Measurements from ENCODE around the gene CTTN. TPM values are rescaled to one million over a fixed set of nuclear protein-coding genes. Genes with fewer than 3 reads are reported as not detected.

CTTN gene
- total RNA-seq = 149 TPM
- polyA plus RNA-seq = 121 TPM

GRCh38 chr11:70397983-70398833 is at the start of gene CTTN:
TSS of gene CTTN (plus strand) at chr11:70398529. CDS start at chr11:70407298, 8,769 bp downstream.
- under 1% methylated on average over 90 of the region's 93 CpGs for WGBS
- H3K4me1 ChIP-seq (ENCODE audit: insufficient read depth) = peaks cover 2% of the 10 kb centered on the region
- DNase-seq (ENCODE audit: extremely low spot score) = peak; percentile 23
- peak within 1 kb of the TSS; percentile 99 for H3K4me3 ChIP-seq (ENCODE audit: low read depth, low read length)
- H3K27ac ChIP-seq (ENCODE audit: low read depth) = peak within 1 kb of the TSS; percentile 88
- H3K36me3 ChIP-seq (ENCODE audit: insufficient read depth) = no peaks in the 10 kb centered on the region

- no peak overlapping the region for H3K27ac ChIP-seq (ENCODE audit: low read depth)
- no peaks in the 10 kb centered on the region for H3K4me1 ChIP-seq (ENCODE audit: insufficient read depth)
- 80% methylated on average over 1 of the region's 1 CpG for WGBS
- no peak for DNase-seq (ENCODE audit: extremely low spot score)
- no peak overlapping the region for H3K4me3 ChIP-seq (ENCODE audit: low read depth, low read length)
- H3K36me3 ChIP-seq (ENCODE audit: insufficient read depth) = peaks cover 7% of the 10 kb centered on the region
These were observed 49.7 kb upstream of the CTTN start for GRCh38 chr11:70348608-70349007.

GRCh38 chr11:70351646-70352045 is 46.7 kb upstream of the CTTN start:
- DNase-seq (ENCODE audit: extremely low spot score) = no peak
- Histone ChIP-seq H3K4me3 (ENCODE audit: low read depth, low read length) (no peak overlapping the region), H3K36me3 (ENCODE audit: insufficient read depth) (peaks cover 13% of the 10 kb centered on the region), H3K27ac (ENCODE audit: low read depth) (no peak overlapping the region), H3K4me1 (ENCODE audit: insufficient read depth) (no peaks in the 10 kb centered on the region)
- 87% methylated on average over 3 of the region's 3 CpGs for WGBS

- Histone ChIP-seq H3K4me3 (ENCODE audit: low read depth, low read length) (no peak overlapping the region), H3K4me1 (ENCODE audit: insufficient read depth) (no peaks in the 10 kb centered on the region), H3K27ac (ENCODE audit: low read depth) (no peak overlapping the region), H3K36me3 (ENCODE audit: insufficient read depth) (peaks cover 13% of the 10 kb centered on the region)
- DNase-seq (ENCODE audit: extremely low spot score) = no peak
- whole genome bisulfite sequencing = 80% methylated on average over 1 of the region's 1 CpG
These were observed 46.2 kb upstream of the CTTN start for GRCh38 chr11:70352100-70352499.

- 70% methylated on average over 19 of the region's 19 CpGs for WGBS
- DNase-seq (ENCODE audit: extremely low spot score) = no peak
- H3K27ac ChIP-seq (ENCODE audit: low read depth) = no peak overlapping the region
- no peaks in the 10 kb centered on the region for H3K4me1 ChIP-seq (ENCODE audit: insufficient read depth)
- no peak overlapping the region for H3K4me3 ChIP-seq (ENCODE audit: low read depth, low read length)
- H3K36me3 ChIP-seq (ENCODE audit: insufficient read depth) = peaks cover 13% of the 10 kb centered on the region
These were observed 45.7 kb upstream of the CTTN start for GRCh38 chr11:70352601-70353000.

GRCh38 chr11:70353329-70353728 is 45.0 kb upstream of the CTTN start:
- Histone ChIP-seq H3K36me3 (ENCODE audit: insufficient read depth) (peaks cover 13% of the 10 kb centered on the region), H3K4me3 (ENCODE audit: low read depth, low read length) (no peak overlapping the region), H3K27ac (ENCODE audit: low read depth) (no peak overlapping the region), H3K4me1 (ENCODE audit: insufficient read depth) (no peaks in the 10 kb centered on the region)
- WGBS = 83% methylated on average over 2 of the region's 2 CpGs
- no peak for DNase-seq (ENCODE audit: extremely low spot score)

GRCh38 chr11:70353900-70354568 is 44.3 kb upstream of the CTTN start:
- 82% methylated on average over 19 of the region's 19 CpGs for WGBS
- H3K27ac ChIP-seq (ENCODE audit: low read depth) = no peak overlapping the region
- DNase-seq (ENCODE audit: extremely low spot score) = no peak
- H3K36me3 ChIP-seq (ENCODE audit: insufficient read depth) = peaks cover 8% of the 10 kb centered on the region
- no peaks in the 10 kb centered on the region for H3K4me1 ChIP-seq (ENCODE audit: insufficient read depth)
- H3K4me3 ChIP-seq (ENCODE audit: low read depth, low read length) = no peak overlapping the region

GRCh38 chr11:70354629-70355028 is 43.7 kb upstream of the CTTN start:
- H3K4me1 ChIP-seq (ENCODE audit: insufficient read depth) = no peaks in the 10 kb centered on the region
- no peak for DNase-seq (ENCODE audit: extremely low spot score)
- no peak overlapping the region for H3K27ac ChIP-seq (ENCODE audit: low read depth)
- WGBS = 88% methylated on average over 2 of the region's 2 CpGs
- H3K36me3 ChIP-seq (ENCODE audit: insufficient read depth) = peaks cover 7% of the 10 kb centered on the region
- no peak overlapping the region for H3K4me3 ChIP-seq (ENCODE audit: low read depth, low read length)

GRCh38 chr11:70358753-70359152 is 39.6 kb upstream of the CTTN start:
- DNase-seq (ENCODE audit: extremely low spot score) = no peak
- Histone ChIP-seq H3K4me1 (ENCODE audit: insufficient read depth) (no peaks in the 10 kb centered on the region), H3K27ac (ENCODE audit: low read depth) (no peak overlapping the region), H3K4me3 (ENCODE audit: low read depth, low read length) (no peak overlapping the region), H3K36me3 (ENCODE audit: insufficient read depth) (peaks cover 7% of the 10 kb centered on the region)
- WGBS = 93% methylated on average over 11 of the region's 11 CpGs

- WGBS = 86% methylated on average over 8 of the region's 8 CpGs
These were observed 38.7 kb upstream of the CTTN start for GRCh38 chr11:70359451-70360205.

GRCh38 chr11:70360211-70360610 is 38.1 kb upstream of the CTTN start:
- DNase-seq (ENCODE audit: extremely low spot score) = no peak
- Histone ChIP-seq H3K27ac (ENCODE audit: low read depth) (no peak overlapping the region), H3K36me3 (ENCODE audit: insufficient read depth) (peaks cover 5% of the 10 kb centered on the region), H3K4me1 (ENCODE audit: insufficient read depth) (no peaks in the 10 kb centered on the region), H3K4me3 (ENCODE audit: low read depth, low read length) (no peak overlapping the region)
- WGBS = 59% methylated on average over 6 of the region's 6 CpGs

More at GRCh38 chr11:70359451-70360205, 38.7 kb upstream of the CTTN start:
- peaks cover 5% of the 10 kb centered on the region for H3K36me3 ChIP-seq (ENCODE audit: insufficient read depth)
- DNase-seq (ENCODE audit: extremely low spot score) = no peak
- no peak overlapping the region for H3K27ac ChIP-seq (ENCODE audit: low read depth)
- no peaks in the 10 kb centered on the region for H3K4me1 ChIP-seq (ENCODE audit: insufficient read depth)
- no peak overlapping the region for H3K4me3 ChIP-seq (ENCODE audit: low read depth, low read length)

- no peak overlapping the region for H3K27ac ChIP-seq (ENCODE audit: low read depth)
- no peaks in the 10 kb centered on the region for H3K4me1 ChIP-seq (ENCODE audit: insufficient read depth)
- no peaks in the 10 kb centered on the region for H3K36me3 ChIP-seq (ENCODE audit: insufficient read depth)
- 38% methylated on average over 2 of the region's 2 CpGs for WGBS
- no peak overlapping the region for H3K4me3 ChIP-seq (ENCODE audit: low read depth, low read length)
- DNase-seq (ENCODE audit: extremely low spot score) = peak; percentile 32
These were observed 34.2 kb upstream of the CTTN start for GRCh38 chr11:70364178-70364577.

- Histone ChIP-seq H3K4me1 (ENCODE audit: insufficient read depth) (no peaks in the 10 kb centered on the region), H3K36me3 (ENCODE audit: insufficient read depth) (no peaks in the 10 kb centered on the region), H3K27ac (ENCODE audit: low read depth) (no peak overlapping the region), H3K4me3 (ENCODE audit: low read depth, low read length) (no peak overlapping the region)
- WGBS = 64% methylated on average over 25 of the region's 25 CpGs
- DNase-seq (ENCODE audit: extremely low spot score) = no peak
These were observed 33.4 kb upstream of the CTTN start for GRCh38 chr11:70364745-70365543.

Measured in urinary bladder (tissue), 4 donors.